Nucleus accumbens (tissue), 56 donors: ENCODE data around the gene PAX4.

Source experiments
- DNase-seq, 56 donors: peaks; one replicate each; lab custom pipeline; 2025; lab: John Stamatoyannopoulos, UW

The PAX4 gene

DNA sequence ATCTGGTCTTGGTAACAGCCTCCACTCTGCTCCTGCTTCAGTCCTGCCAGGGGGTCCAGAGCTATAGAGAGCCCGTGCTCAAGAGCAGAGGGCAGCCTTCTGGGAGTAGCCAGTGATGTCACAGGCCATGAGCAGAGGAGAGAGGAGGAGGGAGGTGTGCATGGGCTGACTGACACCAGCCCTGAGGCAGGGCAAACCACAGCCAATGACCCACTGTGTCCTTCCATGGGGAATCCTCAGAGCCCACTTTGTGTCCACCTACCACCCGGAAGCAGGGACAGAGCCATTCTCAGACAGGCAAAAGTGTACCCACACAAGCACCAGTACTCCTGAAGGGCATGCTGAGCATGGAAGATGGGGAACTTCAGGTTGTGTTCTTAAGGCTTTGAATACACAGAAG lies at the start of gene PAX4:
PAX4 (minus strand) TSS at position 101 of the 400 bp plus-strand sequence. CDS start 2,214 bp downstream, outside the sequence.
- no peak for DNase-seq

DNA sequence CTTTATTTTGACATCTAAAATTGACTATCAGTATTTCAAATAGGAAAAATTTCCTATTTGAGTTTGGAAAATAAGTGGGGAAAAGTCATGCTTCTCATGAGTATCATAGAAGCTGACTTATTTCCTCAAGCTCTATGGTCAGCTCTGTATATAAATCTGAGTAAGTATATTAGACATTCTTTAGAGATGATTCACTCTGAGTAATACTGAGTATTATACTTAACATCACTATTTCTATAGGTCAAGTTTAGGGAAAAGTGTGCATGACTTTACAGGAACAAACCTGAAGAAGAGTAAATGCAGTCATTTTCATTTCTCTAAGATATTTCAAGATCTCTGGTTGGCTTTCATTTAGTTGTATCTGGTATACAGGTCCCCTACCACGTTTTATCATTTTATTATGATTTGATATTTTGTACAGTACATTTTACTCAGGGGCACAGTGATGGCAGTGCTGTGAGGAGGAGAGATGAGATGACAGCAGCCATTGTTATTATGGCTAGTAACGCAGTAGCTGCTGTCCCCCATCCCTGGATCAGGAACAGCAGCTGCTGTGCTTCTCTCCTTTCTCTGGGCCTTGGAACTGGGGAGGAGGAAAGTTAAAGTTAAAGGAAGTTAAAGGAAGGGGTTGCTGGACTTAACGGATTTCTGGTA lies 49.2 kb upstream of the PAX4 start:
- no peak for DNase-seq

DNA sequence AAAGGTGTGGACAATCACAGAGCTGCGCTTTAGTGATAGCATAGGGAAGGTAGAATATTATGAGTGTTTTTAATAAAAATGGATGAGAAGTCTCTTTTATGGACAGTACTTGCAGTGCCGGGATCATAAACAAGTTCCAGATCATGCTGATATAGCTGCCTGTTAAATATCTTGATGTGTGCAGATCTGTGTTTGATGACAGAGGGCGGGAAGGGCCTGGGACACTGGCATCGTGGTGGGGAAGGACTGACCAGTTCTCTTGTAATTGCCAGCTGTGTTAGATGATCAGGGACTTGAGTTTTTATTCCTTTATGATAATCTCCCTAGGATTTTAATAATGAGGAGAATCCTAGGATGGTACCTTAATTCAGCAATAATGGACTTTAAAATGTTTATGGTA lies 48.7 kb upstream of the PAX4 start:
- no peak for DNase-seq

DNA sequence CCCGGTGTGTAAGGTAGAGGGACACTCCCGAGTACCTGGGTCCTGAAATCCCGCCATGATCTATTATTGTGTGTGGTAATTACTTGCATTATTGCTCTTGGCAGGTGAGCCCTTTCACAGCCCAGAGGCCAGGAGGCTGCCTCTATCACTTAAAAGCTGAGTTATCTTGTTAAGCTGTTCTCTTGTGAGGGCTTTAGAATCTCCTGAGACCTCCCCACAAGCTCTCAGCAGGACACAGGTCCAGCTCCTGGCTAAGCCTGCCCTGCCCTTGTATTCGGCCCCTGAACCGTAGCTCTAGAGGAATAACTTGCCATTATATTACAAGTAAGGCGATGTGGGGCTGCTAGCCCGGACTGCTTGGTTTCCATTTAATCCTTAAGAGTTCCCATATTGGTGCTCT lies 48.0 kb upstream of the PAX4 start:
- DNase-seq = no peak

- DNase-seq = no peak
Measured at GRCh38 chr7:127658970-127659630, 41.2 kb upstream of the PAX4 start.

- no peak for DNase-seq
Measured at GRCh38 chr7:127657500-127657899, 39.6 kb upstream of the PAX4 start.

GRCh38 chr7:127655720-127656119 lies 37.8 kb upstream of the PAX4 start:
- DNase-seq = no peak

DNA sequence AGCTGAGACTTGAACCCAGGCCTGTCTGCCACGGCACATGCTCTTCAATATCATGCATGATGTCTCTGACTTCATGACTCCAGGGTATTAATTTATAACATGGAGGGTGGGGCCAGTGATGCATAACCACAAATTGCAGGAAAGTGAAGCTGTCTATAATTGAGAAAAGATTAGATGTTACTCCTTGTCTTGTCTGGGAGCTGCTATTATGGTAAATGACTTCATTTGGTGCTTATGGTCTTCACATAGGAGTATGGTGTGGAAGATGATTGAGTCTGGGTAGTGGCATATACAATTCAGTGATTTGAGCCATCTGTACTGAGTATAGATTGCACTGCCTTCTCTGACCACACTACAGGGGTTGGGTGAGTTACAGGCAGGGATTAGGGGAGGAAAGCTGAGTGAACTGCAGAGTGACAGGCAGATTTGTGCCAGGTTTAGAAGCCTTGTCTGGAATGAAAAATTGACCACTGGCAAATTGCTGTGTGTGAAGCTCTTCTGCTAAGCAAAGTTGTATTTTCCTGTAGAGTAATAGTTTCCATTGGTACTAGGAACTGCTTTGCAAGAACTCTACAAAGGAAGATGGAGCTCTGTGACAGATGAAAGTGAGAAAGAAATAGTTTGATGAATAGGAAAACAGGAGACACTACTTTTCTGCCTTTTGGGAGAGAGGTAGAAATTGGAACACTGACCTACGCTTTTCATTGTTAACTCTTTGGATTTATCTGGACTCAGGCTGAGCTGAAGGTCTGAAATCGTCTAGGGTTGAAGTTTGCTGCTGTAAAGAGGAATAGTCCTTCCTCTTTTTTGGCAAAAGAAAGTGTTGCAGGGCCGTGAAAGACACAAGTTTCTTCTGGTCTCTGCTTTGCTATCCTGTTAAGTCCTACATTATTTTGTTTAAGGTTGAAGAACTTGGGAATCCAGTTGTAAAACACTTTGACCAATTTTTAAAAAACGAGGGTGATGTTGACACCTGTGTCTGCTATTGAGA lies 36.8 kb upstream of the PAX4 start:
- DNase-seq = no peak

DNA sequence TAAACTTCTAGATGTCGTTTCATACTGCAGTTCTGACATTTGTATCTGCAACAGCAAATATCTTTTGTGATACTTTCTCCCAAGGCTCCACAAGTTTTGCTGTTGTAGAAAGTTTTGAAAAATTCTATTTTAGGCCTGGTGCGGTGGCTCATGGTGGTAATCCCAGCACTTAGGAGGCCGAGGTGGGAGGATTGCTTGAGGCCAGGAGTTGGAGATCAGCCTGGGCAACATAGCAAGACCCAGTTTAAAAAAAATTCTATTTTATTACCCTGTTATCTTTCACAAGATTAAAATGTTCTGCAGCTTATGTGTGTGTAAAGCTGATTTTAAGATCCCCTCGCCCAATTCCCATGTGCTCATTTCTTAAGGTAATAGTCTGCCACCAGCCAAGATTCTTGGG lies 35.5 kb upstream of the PAX4 start:
- DNase-seq = no peak

DNA sequence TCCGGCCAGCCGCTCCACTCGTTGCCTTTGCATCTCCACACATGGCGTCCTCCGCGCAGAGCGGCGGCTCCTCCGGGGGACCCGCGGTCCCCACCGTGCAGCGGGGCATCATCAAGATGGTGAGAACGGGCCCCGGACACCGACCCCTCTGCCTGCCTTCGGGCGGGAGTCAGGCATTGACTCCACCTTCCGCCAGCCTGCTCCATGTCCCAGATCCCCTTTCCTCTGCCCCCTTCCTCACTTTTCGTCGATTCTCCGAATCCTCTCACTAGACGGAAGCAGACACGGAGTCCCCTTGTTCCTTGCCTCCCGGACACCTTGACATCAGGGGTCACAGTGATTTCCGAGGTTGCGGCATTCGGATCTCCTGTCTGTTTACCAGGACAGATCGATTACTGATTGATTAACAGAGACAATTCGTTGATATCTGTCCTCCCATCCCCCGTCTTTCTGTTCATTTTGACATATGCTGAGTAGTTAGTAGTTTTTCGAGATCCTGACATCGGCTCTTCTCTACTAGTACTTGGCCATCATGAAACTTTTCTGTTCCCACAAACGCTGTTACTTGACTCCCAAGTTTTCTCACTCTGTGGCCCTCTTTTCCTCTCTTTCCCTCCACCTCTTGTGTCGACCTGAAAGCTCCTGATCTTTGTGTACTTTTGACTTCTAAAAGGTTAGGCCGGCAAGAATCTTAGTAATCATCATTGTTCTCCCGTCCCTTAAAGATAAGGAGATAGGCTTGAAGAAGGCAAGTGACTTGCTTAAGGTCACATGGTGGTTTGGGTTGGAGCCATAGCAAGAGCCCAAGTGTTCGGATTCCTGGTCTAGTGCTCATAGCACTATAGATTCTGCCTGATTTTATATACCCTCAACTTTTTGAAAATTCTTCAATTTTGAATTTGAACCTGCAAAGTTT lies 34.6 kb upstream of the PAX4 start:
- no peak for DNase-seq

DNA sequence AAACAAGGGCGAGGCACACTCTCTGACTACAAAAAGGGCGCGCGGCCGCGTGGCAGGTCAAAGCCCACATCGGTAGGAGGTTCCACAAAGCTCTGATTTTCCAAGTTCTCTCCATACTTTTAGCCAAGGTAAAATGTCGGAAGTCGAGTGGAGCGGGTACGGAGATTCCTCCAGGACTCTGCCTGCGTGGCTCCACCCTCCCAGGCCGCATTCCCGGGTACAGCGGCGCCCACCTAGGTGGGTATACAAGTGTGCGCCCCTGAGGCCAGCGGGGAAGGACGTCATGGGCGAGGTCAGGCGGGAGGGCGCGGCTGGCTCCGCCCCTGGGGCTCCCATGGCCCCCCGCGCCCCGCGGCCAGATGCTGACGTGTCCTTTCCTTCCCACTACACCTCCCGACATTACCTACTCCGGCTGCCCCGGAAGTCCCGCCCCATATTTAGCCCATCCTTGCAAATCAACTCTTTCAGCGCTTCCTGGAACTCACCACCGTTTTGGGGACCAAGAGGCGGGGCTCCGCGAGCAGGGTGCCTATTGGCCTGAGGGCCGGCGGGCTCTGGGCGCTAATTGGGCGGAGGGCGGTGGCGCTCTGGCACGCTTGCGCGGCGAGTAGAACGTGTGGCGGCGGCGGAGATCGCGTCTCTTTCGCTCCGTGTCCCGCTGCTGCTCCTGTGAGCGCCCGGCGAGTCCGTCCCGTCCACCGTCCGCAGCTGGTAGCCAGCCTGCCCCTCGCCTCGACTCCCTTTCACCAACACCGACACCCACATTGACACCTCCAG lies 33.8 kb upstream of the PAX4 start, which contains the start of gene SND1:
SND1 (plus strand) TSS at position 639 of the 777 bp plus-strand sequence. CDS start 180 bp downstream, outside the sequence.
- peak; percentile 86 to 100 (median 98) for DNase-seq

GRCh38 chr7:127650847-127651555 lies 33.1 kb upstream of the PAX4 start:
- DNase-seq = peak in 4 of 56 donors; percentile 33 to 56 (median 54)

- DNase-seq = no peak
Measured at GRCh38 chr7:127648986-127649385, 31.0 kb upstream of the PAX4 start.

GRCh38 chr7:127647636-127648035 lies 29.7 kb upstream of the PAX4 start:
- no peak for DNase-seq

- no peak for DNase-seq
Measured at GRCh38 chr7:127644484-127644883, 26.5 kb upstream of the PAX4 start.

GRCh38 chr7:127638197-127638596 lies 20.3 kb upstream of the PAX4 start:
- no peak for DNase-seq

- no peak for DNase-seq
Measured at GRCh38 chr7:127635659-127636285, 17.8 kb upstream of the PAX4 start.
